HEK293 (cell line): ENCODE data around the gene IL1RAPL1.

Experiments
- CTCF ChIA-PET: fragments of 350-600 bp; formaldehyde crosslinking; extraction: SDS; loops from one replicate; lab custom pipeline; 2021; ENCODE audit warnings: antibody characterized with exemption; lab: Yijun Ruan, JAX
- POLR2A ChIA-PET: fragments of 300-600 bp; formaldehyde crosslinking; extraction: SDS; loops from one replicate; lab custom pipeline; 2020; ENCODE audit warnings: antibody characterized with exemption, inconsistent platforms; lab: Yijun Ruan, JAX
- H3K27ac ChIP-seq: fragments of 200-500 bp; sonication (Bioruptor generic); 2 replicates; pipeline ENCODE4 v1.5.1; 2014; ENCODE audit warnings: low read depth, low read length, control low read depth, inconsistent platforms; ENCODE audit errors: extremely low read depth
- H3K36me3 ChIP-seq, 2 experiments: fragments of 200-500 bp in 1 of 2; sonication (Bioruptor generic) in 1 of 2; 1 replicate in 1 of 2; 2 replicates in 1 of 2; pipeline ENCODE4 v1.5.1; 2014 to 2017; ENCODE audit warnings: inconsistent platforms in 2 of 2, low read length in 2 of 2; ENCODE audit not compliant: control insufficient read depth in 2 of 2, insufficient read depth in 1 of 2
- H3K4me1 ChIP-seq: fragments of 200-500 bp; sonication (Bioruptor generic); 2 replicates; pipeline ENCODE4 v1.5.1; 2014; ENCODE audit warnings: mild to moderate bottlenecking, low read length, inconsistent platforms; ENCODE audit not compliant: control insufficient read depth, insufficient read depth
- H3K4me3 ChIP-seq: 2 replicates; pipeline ENCODE4 v1.5.1; 2011; ENCODE audit warnings: low read depth, mild to moderate bottlenecking, control low read depth, low read length, moderate library complexity
- H3K9me3 ChIP-seq: fragments of 200-500 bp; sonication (Bioruptor generic); 2 replicates; pipeline ENCODE4 v1.5.1; 2014; ENCODE audit warnings: low read depth, low read length, inconsistent platforms; ENCODE audit not compliant: control insufficient read depth, insufficient read depth
- EGR2 ChIP-seq: fragments of 450-650 bp; formaldehyde crosslinking; IDR thresholded peaks from 2 replicates; pipeline ENCODE4 v1.5.1; 2016; ENCODE audit warnings: low read depth, missing biosample characterization, missing genetic modification characterization
- INSM2 ChIP-seq: fragments of 450-650 bp; formaldehyde crosslinking; IDR thresholded peaks from 2 replicates; pipeline ENCODE4 v1.5.1; 2016; ENCODE audit warnings: missing biosample characterization, missing genetic modification characterization
- MYNN ChIP-seq: fragments of 450-650 bp; formaldehyde crosslinking; IDR thresholded peaks from 2 replicates; pipeline ENCODE4 v1.5.1; 2016; ENCODE audit warnings: missing biosample characterization, missing genetic modification characterization, borderline replicate concordance
- PRDM10 ChIP-seq: fragments of 450-650 bp; formaldehyde crosslinking; IDR thresholded peaks from 2 replicates; pipeline ENCODE4 v1.5.1; 2016; ENCODE audit warnings: missing biosample characterization, missing genetic modification characterization
- SP2 ChIP-seq: fragments of 450-650 bp; formaldehyde crosslinking; IDR thresholded peaks from 2 replicates; pipeline ENCODE4 v1.5.1; 2016; ENCODE audit warnings: missing biosample characterization, missing genetic modification characterization
- ZBTB11 ChIP-seq: fragments of 450-650 bp; formaldehyde crosslinking; conservative IDR thresholded peaks from 2 replicates; pipeline ENCODE4 v1.5.1; 2016; ENCODE audit warnings: low read depth, missing biosample characterization, missing genetic modification characterization
- ZNF157 ChIP-seq: fragments of 450-650 bp; formaldehyde crosslinking; IDR thresholded peaks from 2 replicates; pipeline ENCODE4 v1.5.1; 2016; ENCODE audit warnings: missing biosample characterization, missing genetic modification characterization
- ZNF221 ChIP-seq: fragments of 450-650 bp; formaldehyde crosslinking; IDR thresholded peaks from 2 replicates; pipeline ENCODE4 v1.5.1; 2017; ENCODE audit warnings: missing biosample characterization, missing genetic modification characterization, borderline replicate concordance
- ZNF24 ChIP-seq: fragments of 450-650 bp; formaldehyde crosslinking; IDR thresholded peaks from 2 replicates; pipeline ENCODE4 v1.5.1; 2016; ENCODE audit warnings: missing biosample characterization, missing genetic modification characterization
- ZNF280C ChIP-seq: fragments of 450-650 bp; formaldehyde crosslinking; IDR thresholded peaks from 2 replicates; pipeline ENCODE4 v1.5.1; 2016; ENCODE audit warnings: missing biosample characterization, missing genetic modification characterization
- ZNF530 ChIP-seq: fragments of 450-650 bp; formaldehyde crosslinking; IDR thresholded peaks from 2 replicates; pipeline ENCODE4 v1.5.1; 2016; ENCODE audit warnings: low read depth, missing biosample characterization, missing genetic modification characterization
- ZNF561 ChIP-seq: fragments of 450-650 bp; IDR thresholded peaks from 2 replicates; pipeline ENCODE4 v1.5.1; 2018; ENCODE audit warnings: missing biosample characterization, missing genetic modification characterization, borderline replicate concordance
- ZNF777 ChIP-seq: fragments of 450-650 bp; formaldehyde crosslinking; IDR thresholded peaks from 2 replicates; pipeline ENCODE4 v1.5.1; 2017; ENCODE audit warnings: missing biosample characterization, missing genetic modification characterization, borderline replicate concordance
- ZNF791 ChIP-seq: fragments of 450-650 bp; formaldehyde crosslinking; IDR thresholded peaks from 2 replicates; pipeline ENCODE4 v1.5.1; 2016; ENCODE audit warnings: missing biosample characterization, missing genetic modification characterization
- TF ChIP-seq, protein P1 (sequence below): fragments of 450-650 bp; formaldehyde crosslinking; IDR thresholded peaks from 2 replicates; pipeline ENCODE4 v1.5.1; 2016; ENCODE audit warnings: missing biosample characterization, missing genetic modification characterization
- TF ChIP-seq, protein P2 (sequence below): fragments of 450-650 bp; formaldehyde crosslinking; IDR thresholded peaks from 2 replicates; pipeline ENCODE4 v1.5.1; 2016; ENCODE audit warnings: missing biosample characterization, missing genetic modification characterization, borderline replicate concordance

Gene IL1RAPL1

DNA sequence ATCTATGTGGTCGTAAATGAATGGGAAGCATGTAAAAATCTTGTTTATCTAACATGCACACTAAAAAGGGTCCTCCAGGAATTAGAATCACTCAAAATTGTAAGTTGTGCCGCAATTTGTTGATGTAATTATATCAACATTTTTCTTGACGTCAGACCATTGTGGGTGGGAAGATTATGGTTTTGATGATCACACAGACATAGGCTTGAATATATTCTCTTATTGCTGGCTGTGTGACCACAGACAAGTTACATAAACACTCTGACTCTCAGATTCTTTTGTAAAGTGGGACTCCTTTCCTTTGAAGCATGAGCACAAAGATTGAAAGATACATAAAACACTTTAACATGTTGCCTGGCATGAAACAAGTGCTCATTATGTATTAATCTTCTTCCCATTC lies 51.5 kb downstream of the IL1RAPL1 start (continued):
- TF ChIP-seq PRDM10 (tag by site-specific recombination): no peak
- no peak for TF ChIP-seq ZNF777 (tag by site-specific recombination)
- TF ChIP-seq INSM2: no peak
- TF ChIP-seq ZNF791 (tag by site-specific recombination): no peak
- TF ChIP-seq MYNN (tag by site-specific recombination): no peak

DNA sequence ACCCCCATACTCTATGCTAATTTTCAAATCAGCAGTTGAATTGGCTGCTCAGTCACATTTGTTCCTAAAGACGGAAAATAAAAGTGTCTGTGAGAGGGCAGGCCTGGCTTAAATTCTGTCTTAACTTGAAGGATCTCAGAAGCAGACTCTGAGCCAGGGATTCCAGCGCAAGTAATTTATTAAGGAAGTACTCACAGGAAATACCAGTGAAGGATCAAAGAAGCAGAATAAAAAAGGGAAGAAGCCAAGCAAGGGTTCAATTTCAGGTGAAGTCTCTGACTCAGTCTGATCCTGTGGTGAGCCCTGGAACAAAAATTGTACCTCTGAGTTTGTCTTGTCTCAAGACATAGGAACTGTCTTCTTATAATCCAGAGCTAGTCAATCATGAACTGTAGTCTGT lies 52.2 kb downstream of the IL1RAPL1 start:
- Histone ChIP-seq H3K27ac (no peak overlapping the region), H3K4me3 (no peak overlapping the region), H3K4me1 (no peaks in the 10 kb centered on the region), H3K9me3 (no peaks in the 10 kb centered on the region), H3K36me3 (no peaks in the 10 kb centered on the region)
- ChIA-PET CTCF (no interaction called here), POLR2A (no interaction called here)
- TF ChIP-seq ZBTB11 (no peak), ZNF157 (no peak), ZNF24 (no peak), ZNF530 (tag by site-specific recombination) (no peak), ZNF561 (no peak), EGR2 (tag by site-specific recombination) (no peak), SP2 (tag by site-specific recombination) (no peak), ZNF280C (no peak), INSM2 (no peak), ZNF221 (no peak)
- TF ChIP-seq, protein P1, sequence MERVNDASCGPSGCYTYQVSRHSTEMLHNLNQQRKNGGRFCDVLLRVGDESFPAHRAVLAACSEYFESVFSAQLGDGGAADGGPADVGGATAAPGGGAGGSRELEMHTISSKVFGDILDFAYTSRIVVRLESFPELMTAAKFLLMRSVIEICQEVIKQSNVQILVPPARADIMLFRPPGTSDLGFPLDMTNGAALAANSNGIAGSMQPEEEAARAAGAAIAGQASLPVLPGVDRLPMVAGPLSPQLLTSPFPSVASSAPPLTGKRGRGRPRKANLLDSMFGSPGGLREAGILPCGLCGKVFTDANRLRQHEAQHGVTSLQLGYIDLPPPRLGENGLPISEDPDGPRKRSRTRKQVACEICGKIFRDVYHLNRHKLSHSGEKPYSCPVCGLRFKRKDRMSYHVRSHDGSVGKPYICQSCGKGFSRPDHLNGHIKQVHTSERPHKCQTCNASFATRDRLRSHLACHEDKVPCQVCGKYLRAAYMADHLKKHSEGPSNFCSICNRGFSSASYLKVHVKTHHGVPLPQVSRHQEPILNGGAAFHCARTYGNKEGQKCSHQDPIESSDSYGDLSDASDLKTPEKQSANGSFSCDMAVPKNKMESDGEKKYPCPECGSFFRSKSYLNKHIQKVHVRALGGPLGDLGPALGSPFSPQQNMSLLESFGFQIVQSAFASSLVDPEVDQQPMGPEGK (tag by site-specific recombination): no peak
- TF ChIP-seq, protein P2, sequence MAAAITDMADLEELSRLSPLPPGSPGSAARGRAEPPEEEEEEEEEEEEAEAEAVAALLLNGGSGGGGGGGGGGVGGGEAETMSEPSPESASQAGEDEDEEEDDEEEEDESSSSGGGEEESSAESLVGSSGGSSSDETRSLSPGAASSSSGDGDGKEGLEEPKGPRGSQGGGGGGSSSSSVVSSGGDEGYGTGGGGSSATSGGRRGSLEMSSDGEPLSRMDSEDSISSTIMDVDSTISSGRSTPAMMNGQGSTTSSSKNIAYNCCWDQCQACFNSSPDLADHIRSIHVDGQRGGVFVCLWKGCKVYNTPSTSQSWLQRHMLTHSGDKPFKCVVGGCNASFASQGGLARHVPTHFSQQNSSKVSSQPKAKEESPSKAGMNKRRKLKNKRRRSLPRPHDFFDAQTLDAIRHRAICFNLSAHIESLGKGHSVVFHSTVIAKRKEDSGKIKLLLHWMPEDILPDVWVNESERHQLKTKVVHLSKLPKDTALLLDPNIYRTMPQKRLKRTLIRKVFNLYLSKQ: no peak
